NCI-H748 (cell line): ENCODE results near the gene BRAT1.
"Not testable (repeated sequence)": the region's sequence is repeated elsewhere in the genome, so short reads cannot be mapped to it uniquely, and the experiment has no call there.

ENCODE experiments used
- DNase-seq: peaks from one replicate; lab custom pipeline; 2025; ENCODE audit not compliant: unreplicated experiment; lab: John Stamatoyannopoulos, UW

BRAT1 gene

GRCh38 chr7:2564970-2565540, 9.7 kb upstream of the BRAT1 start:
- no peak for DNase-seq

GRCh38 chr7:2563955-2564354, 8.6 kb upstream of the BRAT1 start:
- DNase-seq: not testable (repeated sequence)

- peak; percentile 64 for DNase-seq
Measured at GRCh38 chr7:2559283-2559950, 4.1 kb upstream of the BRAT1 start.

GRCh38 chr7:2558629-2559282, 3.4 kb upstream of the BRAT1 start, which contains the start of gene IQCE:
Gene IQCE (plus strand): TSS chr7:2558979. CDS start chr7:2559182, 203 bp downstream.
- DNase-seq: peak; percentile 95

GRCh38 chr7:2554661-2555111, 638 bp downstream of the BRAT1 start:
- DNase-seq: peak; percentile 32

GRCh38 chr7:2553831-2554581, 1.3 kb downstream of the BRAT1 start:
- no peak for DNase-seq

- DNase-seq: no peak
Measured at GRCh38 chr7:2553108-2553507, 2.2 kb downstream of the BRAT1 start.

GRCh38 chr7:2551418-2551817, 3.9 kb downstream of the BRAT1 start:
- no peak for DNase-seq

GRCh38 chr7:2546776-2547586, 8.3 kb downstream of the BRAT1 start:
- DNase-seq: no peak

- DNase-seq: no peak
Measured at GRCh38 chr7:2545746-2546425, 9.4 kb downstream of the BRAT1 start.

- DNase-seq: no peak
Measured at GRCh38 chr7:2544541-2545188, 10.7 kb downstream of the BRAT1 start.

- DNase-seq: no peak
Measured at GRCh38 chr7:2542916-2543871, 12.1 kb downstream of the BRAT1 start.

- DNase-seq: no peak
Measured at GRCh38 chr7:2542011-2542915, 13.1 kb downstream of the BRAT1 start.

GRCh38 chr7:2541291-2542010, 13.9 kb downstream of the BRAT1 start:
- DNase-seq: no peak

GRCh38 chr7:2540641-2541051, 14.7 kb downstream of the BRAT1 start:
- no peak for DNase-seq

- DNase-seq: no peak
Measured at GRCh38 chr7:2540133-2540532, 15.2 kb downstream of the BRAT1 start.
